Measurements from ENCODE around the gene ZC3H4.

Gene ZC3H4

GRCh38 chr19:47109541-47110375 is 3.8 kb downstream of the ZC3H4 start:
- no peak for DNase-seq (ENCODE audit: low read depth)
- peak overlapping the region; percentile 86 for H3K4me3 ChIP-seq (ENCODE audit: control insufficient read depth, low read depth, low read length)
- TF ChIP-seq CTCF (IDR thresholded peaks at IDR 0.05; ENCODE audit: control insufficient read depth, insufficient read depth, low read depth, low read length, missing control alignments): no peak

GRCh38 chr19:47109177-47109540 is 4.4 kb downstream of the ZC3H4 start:
- no peak for TF ChIP-seq CTCF (IDR thresholded peaks at IDR 0.05; ENCODE audit: control insufficient read depth, insufficient read depth, low read depth, low read length, missing control alignments)
- H3K4me3 ChIP-seq (ENCODE audit: control insufficient read depth, low read depth, low read length): no peak overlapping the region
- DNase-seq (ENCODE audit: low read depth): no peak

- TF ChIP-seq CTCF (IDR thresholded peaks at IDR 0.05; ENCODE audit: control insufficient read depth, insufficient read depth, low read depth, low read length, missing control alignments): no peak
- no peak overlapping the region for H3K4me3 ChIP-seq (ENCODE audit: control insufficient read depth, low read depth, low read length)
- no peak for DNase-seq (ENCODE audit: low read depth)
Observed at GRCh38 chr19:47107953-47108746, 5.4 kb downstream of the ZC3H4 start.

- TF ChIP-seq CTCF (IDR thresholded peaks at IDR 0.05; ENCODE audit: control insufficient read depth, insufficient read depth, low read depth, low read length, missing control alignments): no peak
- no peak for DNase-seq (ENCODE audit: low read depth)
- no peak overlapping the region for H3K4me3 ChIP-seq (ENCODE audit: control insufficient read depth, low read depth, low read length)
Observed at GRCh38 chr19:47107202-47107952, 6.2 kb downstream of the ZC3H4 start.

GRCh38 chr19:47106821-47107201 is 6.8 kb downstream of the ZC3H4 start:
- no peak for DNase-seq (ENCODE audit: low read depth)
- no peak for TF ChIP-seq CTCF (IDR thresholded peaks at IDR 0.05; ENCODE audit: control insufficient read depth, insufficient read depth, low read depth, low read length, missing control alignments)
- H3K4me3 ChIP-seq (ENCODE audit: control insufficient read depth, low read depth, low read length): no peak overlapping the region

- no peak overlapping the region for H3K4me3 ChIP-seq (ENCODE audit: control insufficient read depth, low read depth, low read length)
- no peak for TF ChIP-seq CTCF (IDR thresholded peaks at IDR 0.05; ENCODE audit: control insufficient read depth, insufficient read depth, low read depth, low read length, missing control alignments)
- DNase-seq (ENCODE audit: low read depth): no peak
Observed at GRCh38 chr19:47105874-47106273, 7.7 kb downstream of the ZC3H4 start.

All from AG09309 (cell line).